Fibroblast of lung (primary cell): ENCODE results near the gene GAK. TPM values are rescaled to one million over a fixed set of nuclear protein-coding genes. Genes with fewer than 3 reads are reported as not detected.

Experiments
- DNase-seq, 2 donors: peaks; one replicate each; pipeline versions ENCODE4 v3.0.0 to v3.0.0-alpha.2; 2010; ENCODE audit warnings: low read depth in 2 of 2
- H2AFZ ChIP-seq: 2 replicates; pipeline ENCODE4 v1.5.1; 2012; ENCODE audit warnings: low read length, control low read depth, inconsistent platforms
- H3K27ac ChIP-seq: 2 replicates; pipeline ENCODE4 v1.5.1; 2011; ENCODE audit warnings: low read length, control low read depth; ENCODE audit not compliant: insufficient read depth
- H3K27me3 ChIP-seq: 2 replicates; pipeline ENCODE4 v1.5.1; 2011; ENCODE audit warnings: mild to moderate bottlenecking, low read length; ENCODE audit not compliant: control insufficient read depth, insufficient read depth
- H3K36me3 ChIP-seq: 2 replicates; pipeline ENCODE4 v1.5.1; 2011; ENCODE audit warnings: low read length; ENCODE audit not compliant: control insufficient read depth, insufficient read depth
- H3K4me1 ChIP-seq: 2 replicates; pipeline ENCODE4 v1.5.1; 2011; ENCODE audit warnings: low read length; ENCODE audit not compliant: control insufficient read depth, insufficient read depth; ENCODE audit errors: extremely low read depth
- H3K4me2 ChIP-seq: 2 replicates; pipeline ENCODE4 v1.5.1; 2011; ENCODE audit warnings: low read length, control low read depth; ENCODE audit not compliant: insufficient read depth; ENCODE audit errors: extremely low read depth
- H3K4me3 ChIP-seq, 4 experiments: fragments of 200-600 bp in 1 of 4; sonication (generic) in 1 of 4; replicated peaks in 1 of 4; 2 replicates each; pipeline ENCODE4 v1.5.1; 2011 to 2016; ENCODE audit warnings: low read length in 4 of 4, low read depth in 3 of 4, mild to moderate bottlenecking in 3 of 4, control low read depth in 2 of 4, inconsistent platforms in 1 of 4, mixed read lengths in 1 of 4; ENCODE audit not compliant: insufficient read depth in 1 of 4; ENCODE audit errors: control extremely low read depth in 1 of 4
- H3K79me2 ChIP-seq: 2 replicates; pipeline ENCODE4 v1.5.1; 2012; ENCODE audit warnings: mild to moderate bottlenecking, low read length, inconsistent platforms; ENCODE audit not compliant: control insufficient read depth, insufficient read depth
- H3K9ac ChIP-seq: 2 replicates; pipeline ENCODE4 v1.5.1; 2011; ENCODE audit warnings: mild to moderate bottlenecking, low read length, control low read depth; ENCODE audit not compliant: insufficient read depth
- H3K9me3 ChIP-seq: 2 replicates; pipeline ENCODE4 v1.5.1; 2012; ENCODE audit warnings: low read depth, low read length; ENCODE audit not compliant: control insufficient read depth, insufficient read depth
- H4K20me1 ChIP-seq: 2 replicates; pipeline ENCODE4 v1.5.1; 2011; ENCODE audit warnings: low read length; ENCODE audit not compliant: control insufficient read depth, insufficient read depth; ENCODE audit errors: extremely low read depth
- EZH2 ChIP-seq: IDR thresholded peaks from 2 replicates; pipeline ENCODE4 v1.5.1; 2012; ENCODE audit warnings: low read length, control low read depth, mild to moderate bottlenecking; ENCODE audit errors: missing control alignments
- polyA plus RNA-seq, 2 donors: library from polyadenylated mRNA; depleted of rRNA in 1 of 2; stranded (reverse) in 1 of 2; unstranded in 1 of 2; fragments of >200 nt; gene quantifications; 2 replicates each; pipeline ENCODE4 v1.2.1, GENCODE V29; 2011 to 2012; ENCODE audit warnings: missing spikeins in 1 of 2
- total RNA-seq: library from RNA; depleted of rRNA; stranded (reverse); fragments of >200 nt; gene quantifications from 2 replicates; pipeline ENCODE4 v1.2.1, GENCODE V29; 2014
- TF ChIP-seq, protein P1 (sequence below), 2 donors: IDR thresholded peaks in 1 of 2; conservative IDR thresholded peaks in 1 of 2; 1 replicate in 1 of 2; 2 replicates in 1 of 2; pipeline ENCODE4 v1.5.1; 2011 to 2012; ENCODE audit warnings: low read length in 2 of 2, control low read depth in 1 of 2, inconsistent platforms in 1 of 2, low read depth in 1 of 2, mild to moderate bottlenecking in 1 of 2

GAK gene
- total and polyA plus RNA-seq, 2 donors (not counting 1 experiment from before 2014, with no cell fraction given) = 10.1 to 48.2 TPM

DNA sequence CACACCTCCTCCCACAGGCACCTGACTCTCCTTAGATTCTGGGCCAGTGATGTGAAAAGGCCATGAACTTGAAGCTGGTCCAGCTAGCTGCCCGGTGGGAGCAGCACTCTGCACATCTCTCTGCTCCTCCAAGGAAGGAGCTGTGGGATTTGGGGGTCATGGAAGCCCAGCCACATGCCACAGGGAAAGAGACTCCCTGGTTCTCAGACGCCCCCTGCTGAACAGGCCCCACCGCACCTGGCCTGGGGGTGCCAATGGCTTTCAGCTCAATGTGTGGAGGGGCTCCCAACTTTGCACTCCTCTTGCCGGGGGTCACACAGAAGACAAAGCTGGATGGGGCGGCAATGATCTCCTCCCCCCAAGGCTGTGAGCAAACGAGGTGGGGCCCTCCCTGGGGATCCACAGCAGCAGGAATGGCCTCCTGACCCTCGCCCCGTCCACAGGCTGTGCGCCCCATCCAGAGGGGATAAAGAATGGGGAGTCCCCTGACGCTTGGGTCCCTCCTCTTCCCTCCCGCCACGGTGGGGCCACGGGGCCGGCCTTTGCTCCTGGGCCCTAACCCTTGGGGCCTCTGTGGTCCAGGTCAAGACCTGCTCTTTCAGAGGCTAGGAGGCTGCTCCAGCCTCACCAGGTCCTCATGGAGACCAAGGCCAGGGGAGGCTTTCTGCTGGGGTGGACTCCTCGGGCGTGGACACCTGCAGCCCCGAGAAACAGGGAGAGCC lies 51.3 kb downstream of the GAK start:
- H2AFZ ChIP-seq = no peak overlapping the region
- H3K9me3 ChIP-seq = no peaks in the 10 kb centered on the region
- H3K4me1 ChIP-seq = no peaks in the 10 kb centered on the region
- no peak for TF ChIP-seq EZH2
- TF ChIP-seq, protein P1, sequence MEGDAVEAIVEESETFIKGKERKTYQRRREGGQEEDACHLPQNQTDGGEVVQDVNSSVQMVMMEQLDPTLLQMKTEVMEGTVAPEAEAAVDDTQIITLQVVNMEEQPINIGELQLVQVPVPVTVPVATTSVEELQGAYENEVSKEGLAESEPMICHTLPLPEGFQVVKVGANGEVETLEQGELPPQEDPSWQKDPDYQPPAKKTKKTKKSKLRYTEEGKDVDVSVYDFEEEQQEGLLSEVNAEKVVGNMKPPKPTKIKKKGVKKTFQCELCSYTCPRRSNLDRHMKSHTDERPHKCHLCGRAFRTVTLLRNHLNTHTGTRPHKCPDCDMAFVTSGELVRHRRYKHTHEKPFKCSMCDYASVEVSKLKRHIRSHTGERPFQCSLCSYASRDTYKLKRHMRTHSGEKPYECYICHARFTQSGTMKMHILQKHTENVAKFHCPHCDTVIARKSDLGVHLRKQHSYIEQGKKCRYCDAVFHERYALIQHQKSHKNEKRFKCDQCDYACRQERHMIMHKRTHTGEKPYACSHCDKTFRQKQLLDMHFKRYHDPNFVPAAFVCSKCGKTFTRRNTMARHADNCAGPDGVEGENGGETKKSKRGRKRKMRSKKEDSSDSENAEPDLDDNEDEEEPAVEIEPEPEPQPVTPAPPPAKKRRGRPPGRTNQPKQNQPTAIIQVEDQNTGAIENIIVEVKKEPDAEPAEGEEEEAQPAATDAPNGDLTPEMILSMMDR (conservative IDR thresholded peaks at IDR 0.05 in 1 of 2, IDR thresholded peaks at IDR 0.05 in 1 of 2; ENCODE audit: low read depth in 1 of 2, low read length in 2 of 2) = no peak
- peaks cover 36% of the 10 kb centered on the region for H3K36me3 ChIP-seq
- DNase-seq = no peak
- no peak overlapping the region for H3K9ac ChIP-seq
- H3K27ac ChIP-seq = no peak overlapping the region
- H3K4me2 ChIP-seq = no peak overlapping the region
- H3K79me2 ChIP-seq = no peaks in the 10 kb centered on the region
- no peaks in the 10 kb centered on the region for H4K20me1 ChIP-seq
- no peaks in the 10 kb centered on the region for H3K27me3 ChIP-seq
- no peak overlapping the region for H3K4me3 ChIP-seq

DNA sequence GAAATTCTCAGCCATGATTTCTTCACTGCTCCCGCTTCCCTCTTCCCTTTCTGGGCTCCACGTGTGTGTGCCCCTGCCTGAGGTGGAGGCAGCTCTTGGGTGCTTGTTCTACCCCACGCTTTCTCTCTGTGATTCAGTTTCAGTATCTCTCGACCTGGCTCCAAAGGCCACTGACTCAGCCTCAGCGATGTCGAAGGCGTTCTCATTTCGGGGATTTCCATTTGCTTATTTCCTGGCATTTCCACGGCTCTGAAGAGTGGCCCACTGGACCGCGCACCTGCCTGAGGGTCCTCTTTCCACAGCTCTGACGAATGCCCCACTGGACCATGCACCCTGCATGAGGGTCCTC lies 52.4 kb downstream of the GAK start:
- Histone ChIP-seq H3K9me3 (no peaks in the 10 kb centered on the region), H3K27ac (no peak overlapping the region), H3K27me3 (no peaks in the 10 kb centered on the region), H2AFZ (no peak overlapping the region), H3K9ac (no peak overlapping the region), H3K4me1 (no peaks in the 10 kb centered on the region), H3K4me2 (no peak overlapping the region), H3K36me3 (peaks cover 35% of the 10 kb centered on the region), H4K20me1 (no peaks in the 10 kb centered on the region), H3K79me2 (no peaks in the 10 kb centered on the region), H3K4me3 (no peak overlapping the region)
- TF ChIP-seq EZH2 = no peak
- TF ChIP-seq, protein P1 (conservative IDR thresholded peaks at IDR 0.05 in 1 of 2, IDR thresholded peaks at IDR 0.05 in 1 of 2; ENCODE audit: low read depth in 1 of 2, low read length in 2 of 2) = no peak
- no peak for DNase-seq

DNA sequence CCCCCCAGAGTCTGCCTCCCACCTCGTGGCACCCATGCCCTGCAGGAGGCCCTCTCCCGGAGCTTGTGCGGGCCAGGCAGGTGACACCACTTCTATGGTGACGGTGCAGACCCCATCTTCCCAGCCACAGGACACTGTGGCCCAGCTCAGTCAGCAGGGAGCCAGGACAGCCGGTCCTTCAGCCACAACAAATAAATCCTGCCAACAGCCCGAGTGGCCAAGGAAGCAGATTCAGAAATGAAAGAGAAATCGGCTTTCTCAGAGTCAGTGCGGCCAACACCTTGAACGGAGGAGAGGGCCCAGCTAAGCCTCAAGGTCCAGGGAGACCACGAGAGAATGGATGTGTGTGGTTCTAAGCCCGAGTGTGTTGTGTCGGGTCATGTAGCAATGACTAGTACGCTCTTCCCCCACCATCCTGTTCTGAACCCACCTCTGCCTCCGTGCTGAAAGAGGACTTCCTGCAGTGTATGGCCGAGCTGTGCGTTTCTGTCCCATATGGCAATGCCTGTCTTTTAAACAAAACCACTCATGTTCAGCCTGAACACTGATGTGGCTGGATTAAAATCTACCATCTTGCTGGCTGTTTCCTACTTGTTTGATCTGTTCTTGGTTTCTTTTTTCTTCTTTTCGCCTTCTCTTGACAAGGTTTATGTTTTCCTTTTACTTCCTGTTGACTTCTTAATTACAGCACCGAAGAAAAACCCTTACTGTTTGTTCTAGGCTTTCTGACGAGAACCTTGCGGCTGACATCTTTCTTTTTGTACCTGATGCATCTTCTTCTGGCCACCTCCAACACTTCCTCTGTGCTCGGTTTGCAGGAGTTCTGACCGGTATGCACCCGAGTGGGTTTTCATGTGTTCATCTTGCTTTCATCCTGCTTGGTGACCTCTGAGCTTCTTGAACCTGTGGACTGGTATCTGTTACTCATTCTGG lies 53.1 kb downstream of the GAK start:
- Histone ChIP-seq H3K9me3 (no peaks in the 10 kb centered on the region), H3K36me3 (peaks cover 35% of the 10 kb centered on the region)

More for the DNA sequence above, 53.1 kb downstream of the GAK start:
- Histone ChIP-seq H3K4me2 (no peak overlapping the region), H4K20me1 (no peaks in the 10 kb centered on the region), H3K4me3 (no peak overlapping the region), H3K4me1 (no peaks in the 10 kb centered on the region), H3K9ac (no peak overlapping the region), H3K27ac (no peak overlapping the region), H2AFZ (no peak overlapping the region), H3K27me3 (no peaks in the 10 kb centered on the region), H3K79me2 (no peaks in the 10 kb centered on the region)
- no peak for TF ChIP-seq EZH2
- TF ChIP-seq, protein P1 (conservative IDR thresholded peaks at IDR 0.05 in 1 of 2, IDR thresholded peaks at IDR 0.05 in 1 of 2; ENCODE audit: low read depth in 1 of 2, low read length in 2 of 2) = no peak
- no peak for DNase-seq
